HG03025 (cell line): Measurements from ENCODE around the gene CDHR2.

Source experiments
- ATAC-seq: cut with Tn5 transposase; IDR thresholded peaks from one replicate; pipeline ENCODE4 v1.9.1; 2021; ENCODE audit warnings: mild to moderate bottlenecking, moderate library complexity; ENCODE audit not compliant: unreplicated experiment, low FRiP score

The CDHR2 gene

GRCh38 chr5:176630681-176631222 is 81.6 kb downstream of the CDHR2 start:
- no peak for ATAC-seq

- no peak for ATAC-seq
These were observed 82.5 kb downstream of the CDHR2 start for GRCh38 chr5:176631383-176632200.

DNA sequence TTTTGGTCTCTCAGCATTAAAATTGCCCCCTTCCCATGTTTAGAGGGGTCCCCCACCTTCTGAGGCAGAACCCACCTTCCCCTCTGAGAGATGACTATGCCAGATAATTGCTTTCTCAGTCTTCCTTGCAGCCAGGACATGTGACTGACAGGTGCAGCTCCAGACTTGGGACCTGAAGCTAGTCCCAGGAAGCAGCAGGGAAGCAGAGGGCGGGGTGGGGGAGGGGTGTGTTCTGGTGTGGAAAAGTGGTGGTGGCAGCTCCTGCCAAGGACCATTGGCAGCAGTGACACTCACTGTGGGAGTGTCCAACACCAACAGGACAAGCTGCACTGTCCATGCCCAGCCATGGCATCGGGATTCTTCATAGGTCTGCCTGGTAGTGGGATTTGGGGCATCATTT is 83.6 kb downstream of the CDHR2 start:
- no peak for ATAC-seq

DNA sequence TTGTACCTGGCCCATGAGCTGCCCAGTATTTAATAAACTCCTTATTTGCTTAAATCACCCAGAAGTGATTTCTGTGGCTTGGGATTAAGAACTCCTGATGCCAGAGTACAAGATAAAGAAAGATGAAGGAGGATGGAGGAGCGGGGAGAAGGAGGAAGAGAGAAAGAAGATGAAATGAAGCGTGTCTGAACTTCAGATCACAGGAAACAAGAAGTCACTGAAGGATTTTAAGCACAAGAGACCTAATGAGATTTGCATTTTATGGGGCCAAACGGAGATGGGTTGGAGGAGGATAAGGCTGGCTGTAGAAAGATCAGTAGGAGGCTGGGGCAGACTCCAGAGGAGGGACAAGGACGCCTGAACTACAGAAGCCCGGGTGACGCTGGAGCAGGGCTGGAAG is 84.5 kb downstream of the CDHR2 start:
- ATAC-seq, result no peak

DNA sequence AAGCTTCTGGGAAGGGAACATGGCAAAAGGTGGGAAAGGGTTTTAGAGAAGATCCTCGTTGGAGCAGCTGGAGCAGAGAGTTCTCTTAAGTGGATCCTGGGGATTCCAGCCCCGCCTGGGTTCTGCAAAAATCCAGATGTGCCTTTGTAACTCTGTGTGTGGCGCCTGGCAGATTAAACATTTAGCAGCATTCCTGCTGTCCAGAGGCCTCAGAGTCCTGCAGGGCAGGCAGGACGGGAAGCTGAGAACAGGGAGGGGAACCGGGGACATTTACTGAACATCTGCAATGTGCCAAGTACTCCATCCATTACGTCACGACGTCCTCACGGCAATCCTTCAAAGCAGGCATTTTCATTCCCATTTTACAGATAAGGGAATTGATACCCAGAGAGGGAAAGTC is 87.3 kb downstream of the CDHR2 start:
- ATAC-seq, result no peak

DNA sequence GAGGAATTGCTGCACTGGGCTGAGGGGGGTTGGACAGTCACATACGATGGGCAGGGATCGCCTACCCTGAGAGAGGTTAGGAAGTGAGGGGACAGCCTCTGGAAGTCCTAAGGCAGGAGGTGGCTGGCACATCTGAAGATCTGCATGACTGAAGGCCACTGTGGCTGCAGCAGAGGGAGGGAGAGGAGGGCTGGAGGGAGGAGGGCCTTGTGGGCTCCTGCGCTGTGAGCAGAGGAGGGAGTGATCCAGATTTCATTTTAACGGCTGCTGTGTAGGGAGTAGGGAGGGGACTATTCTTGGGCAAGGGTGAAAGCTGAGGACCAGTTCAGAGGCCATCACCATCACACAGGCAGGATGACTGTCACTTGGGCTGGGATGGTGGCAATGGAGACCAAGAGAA is 88.4 kb downstream of the CDHR2 start:
- ATAC-seq, result no peak

GRCh38 chr5:176638437-176638836 is 89.3 kb downstream of the CDHR2 start:
- no peak for ATAC-seq

GRCh38 chr5:176639208-176639607 is 90.1 kb downstream of the CDHR2 start:
- ATAC-seq, result no peak

- ATAC-seq, result no peak
These were observed 90.8 kb downstream of the CDHR2 start for GRCh38 chr5:176639981-176640380.

- no peak for ATAC-seq
These were observed 91.5 kb downstream of the CDHR2 start for GRCh38 chr5:176640616-176641015.

GRCh38 chr5:176642675-176643490 is 93.7 kb downstream of the CDHR2 start:
- no peak for ATAC-seq

DNA sequence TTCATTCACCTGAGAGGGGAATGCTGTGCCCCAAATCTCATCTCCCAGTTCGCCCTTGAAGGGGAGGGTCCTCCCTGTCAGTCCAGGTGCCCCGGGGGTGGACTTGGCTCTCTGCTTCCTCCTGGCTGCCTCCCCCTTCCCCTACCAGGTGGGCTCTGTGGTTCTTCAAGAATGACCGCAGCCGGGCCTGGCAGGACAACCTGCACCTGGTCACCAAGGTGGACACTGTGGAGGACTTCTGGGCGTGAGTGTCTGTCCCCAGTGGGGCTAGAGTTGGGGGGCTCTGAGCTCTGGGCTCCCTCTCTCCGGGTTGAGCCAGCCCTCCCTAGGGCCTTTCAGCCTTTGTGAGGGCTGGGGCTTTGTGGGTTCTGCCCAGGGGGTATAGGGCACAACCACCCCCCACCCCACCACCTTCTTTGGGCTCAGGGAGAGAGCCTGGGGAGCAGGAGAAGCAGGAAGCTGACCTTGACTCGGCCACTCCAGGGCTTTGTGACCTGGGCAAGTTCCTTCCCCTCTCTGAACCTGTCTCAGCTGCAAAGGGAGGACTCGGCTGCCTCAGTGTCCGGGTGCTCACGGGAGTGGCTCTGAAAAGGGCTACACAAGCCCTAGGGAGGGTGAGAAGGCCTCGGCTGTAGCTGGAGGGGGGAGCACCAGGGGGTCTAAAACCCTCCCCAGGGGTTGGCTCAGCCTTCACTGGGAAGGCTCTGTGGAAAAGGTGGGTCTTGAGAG is 94.5 kb downstream of the CDHR2 start:
- ATAC-seq, result no peak

GRCh38 chr5:176644294-176644693 is 95.2 kb downstream of the CDHR2 start:
- no peak for ATAC-seq

DNA sequence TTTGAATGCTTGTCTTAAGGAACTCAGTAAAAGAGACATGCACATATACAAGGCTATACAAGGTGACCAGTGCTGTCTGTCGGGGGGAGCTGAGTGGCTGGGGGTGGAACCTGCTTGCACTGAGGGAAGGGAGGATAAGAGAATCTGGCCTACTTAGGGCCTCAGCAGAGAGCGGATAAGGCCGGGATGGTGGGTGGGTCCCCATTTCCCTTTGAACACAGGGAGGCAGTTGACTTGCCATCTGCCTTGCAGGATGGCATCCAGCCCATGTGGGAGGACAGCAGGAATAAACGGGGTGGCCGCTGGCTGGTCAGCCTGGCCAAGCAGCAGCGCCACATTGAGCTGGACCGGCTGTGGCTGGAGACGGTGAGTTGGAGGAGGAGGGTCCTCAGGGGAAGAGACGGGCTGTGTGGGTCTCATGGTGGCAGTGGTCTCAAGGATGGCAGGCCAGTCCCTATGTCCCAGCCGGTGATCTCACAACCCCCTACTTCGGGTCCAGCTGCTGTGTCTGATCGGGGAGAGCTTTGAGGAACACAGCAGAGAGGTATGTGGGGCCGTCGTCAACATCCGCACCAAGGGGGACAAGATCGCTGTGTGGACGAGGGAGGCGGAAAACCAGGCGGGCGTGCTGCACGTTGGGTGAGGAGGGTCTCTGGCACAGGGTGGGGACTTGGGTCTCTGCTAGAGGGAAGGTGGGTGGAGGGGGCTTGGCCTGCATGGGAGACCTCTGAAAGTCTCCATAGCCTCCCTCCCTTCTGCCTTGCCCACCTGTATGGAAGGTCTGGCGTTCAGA is 95.9 kb downstream of the CDHR2 start:
- ATAC-seq, result no peak
